HG02981 (cell line): ENCODE measurements around the gene GBX1.

Experiments
- ATAC-seq: cut with Tn5 transposase; IDR thresholded peaks from one replicate; pipeline ENCODE4 v1.9.1; 2021; ENCODE audit warnings: mild to moderate bottlenecking, moderate library complexity; ENCODE audit not compliant: unreplicated experiment

GBX1 gene

GRCh38 chr7:151116603-151117440 lies 50.7 kb downstream of the GBX1 start:
- ATAC-seq = no peak

GRCh38 chr7:151115836-151116418 lies 51.6 kb downstream of the GBX1 start:
- no peak for ATAC-seq

- ATAC-seq = no peak
Measured at GRCh38 chr7:151115121-151115835, 52.2 kb downstream of the GBX1 start.

GRCh38 chr7:151114151-151115090 lies 53.1 kb downstream of the GBX1 start:
- no peak for ATAC-seq

GRCh38 chr7:151113344-151114150 lies 53.9 kb downstream of the GBX1 start:
- ATAC-seq = no peak

GRCh38 chr7:151110941-151111645 lies 56.4 kb downstream of the GBX1 start:
- peak; percentile 64 for ATAC-seq

- no peak for ATAC-seq
Measured at GRCh38 chr7:151110236-151110940, 57.1 kb downstream of the GBX1 start.

GRCh38 chr7:151109094-151110048 lies 58.1 kb downstream of the GBX1 start:
- no peak for ATAC-seq

GRCh38 chr7:151107882-151108281 lies 59.6 kb downstream of the GBX1 start:
- ATAC-seq = no peak

- ATAC-seq = no peak
Measured at GRCh38 chr7:151104411-151105235, 62.9 kb downstream of the GBX1 start.

GRCh38 chr7:151103973-151104372 lies 63.5 kb downstream of the GBX1 start:
- ATAC-seq = no peak

GRCh38 chr7:151102991-151103390 lies 64.5 kb downstream of the GBX1 start:
- ATAC-seq = no peak

- ATAC-seq = no peak
Measured at GRCh38 chr7:151101621-151102396, 65.7 kb downstream of the GBX1 start.

GRCh38 chr7:151100921-151101320 lies 66.6 kb downstream of the GBX1 start:
- ATAC-seq = no peak

GRCh38 chr7:151099486-151100211 lies 67.8 kb downstream of the GBX1 start:
- ATAC-seq = no peak
